Activated T-helper 9 cell treated with anti-CD3 and anti-CD28 coated beads, Interleukin-2, amount 50 U/mL, for 16 hours (primary cell): Measurements from ENCODE around the gene GABRG3.

ENCODE experiments used
- DNase-seq: peaks from one replicate; pipeline ENCODE4 v3.0.0-alpha.2; 2020; ENCODE audit warnings: low read depth

The GABRG3 gene

GRCh38 chr15:27576576-27576975 is 605.6 kb downstream of the GABRG3 start:
- DNase-seq: no peak

- DNase-seq: no peak
These were observed 608.8 kb downstream of the GABRG3 start for GRCh38 chr15:27579738-27580137.

- DNase-seq: no peak
These were observed 611.9 kb downstream of the GABRG3 start for GRCh38 chr15:27582726-27583410.

- no peak for DNase-seq
These were observed 612.7 kb downstream of the GABRG3 start for GRCh38 chr15:27583651-27584050.

- DNase-seq: no peak
These were observed 614.2 kb downstream of the GABRG3 start for GRCh38 chr15:27585041-27585640.

- DNase-seq: no peak
These were observed 616.8 kb downstream of the GABRG3 start for GRCh38 chr15:27587810-27588209.

- DNase-seq: no peak
These were observed 618.3 kb downstream of the GABRG3 start for GRCh38 chr15:27589260-27589659.

- no peak for DNase-seq
These were observed 618.8 kb downstream of the GABRG3 start for GRCh38 chr15:27589782-27590181.
